Vagina (tissue), 2 donors: ENCODE data around the gene KNOP1. TPM values are rescaled to one million over a fixed set of nuclear protein-coding genes. Genes with fewer than 3 reads are reported as not detected.
"Not testable (repeated sequence)": the region's sequence is repeated elsewhere in the genome, so short reads cannot be mapped to it uniquely, and the experiment has no call there.

Source experiments
- DNase-seq, 2 donors: peaks; one replicate each; pipeline ENCODE4 v3.0.0-alpha.2; 2017; ENCODE audit errors: extremely low spot score in 2 of 2
- H3K27ac ChIP-seq: fragments of 200-600 bp; sonication (generic); one replicate; pipeline ENCODE4 v1.5.1; 2019
- H3K27me3 ChIP-seq: fragments of 200-600 bp; sonication (generic); one replicate; pipeline ENCODE4 v1.5.1; 2019
- H3K36me3 ChIP-seq, 2 donors: fragments of 200-600 bp; sonication (generic); one replicate each; pipeline ENCODE4 v1.5.1; 2017 to 2019
- H3K4me1 ChIP-seq: fragments of 200-600 bp; sonication (generic); one replicate; pipeline ENCODE4 v1.5.1; 2019
- H3K4me3 ChIP-seq, 2 donors: fragments of 200-600 bp; sonication (generic); 1 replicate in 1 of 2; 2 replicates in 1 of 2; pipeline ENCODE4 v1.5.1; 2016 to 2019
- H3K9me3 ChIP-seq: fragments of 200-600 bp; sonication (generic); one replicate; pipeline ENCODE4 v1.5.1; 2019
- POLR2A ChIP-seq, 2 donors: fragments of 450-650 bp; IDR thresholded peaks; one replicate each; pipeline ENCODE4 v1.6.1; 2017; ENCODE audit warnings: antibody characterized with exemption in 2 of 2, mild to moderate bottlenecking in 2 of 2, moderate library complexity in 2 of 2
- POLR2AphosphoS5 ChIP-seq, 2 donors: sonication (generic); formaldehyde crosslinking; IDR thresholded peaks; one replicate each; pipeline ENCODE4 v1.9.0; 2017; ENCODE audit warnings: antibody characterized with exemption in 2 of 2, mild to moderate bottlenecking in 2 of 2, low read depth in 1 of 2; ENCODE audit not compliant: insufficient read depth in 1 of 2
- intact Hi-C: fragments of 100-400 bp; cut with DNase I; formaldehyde crosslinking; loops from one replicate; pipeline ENCODE4 v1.15.1; 2023
- total RNA-seq: library from RNA; depleted of rRNA; stranded (reverse); fragments of >200 nt; gene quantifications from one replicate; pipeline ENCODE4 v1.2.3, GENCODE V29; 2016
- TF ChIP-seq, protein P1 (sequence below), 3 experiments: fragments of 450-650 bp in 2 of 3; fragments of 200-600 bp in 1 of 3; sonication (generic) in 1 of 3; IDR thresholded peaks; one replicate each; pipeline ENCODE4 v1.5.1; 2017 to 2019; ENCODE audit warnings: antibody characterized with exemption in 3 of 3, mild to moderate bottlenecking in 2 of 3, moderate library complexity in 2 of 3

The KNOP1 gene
- total RNA-seq, 1 donor from 2014 or later: 7.9 TPM

DNA sequence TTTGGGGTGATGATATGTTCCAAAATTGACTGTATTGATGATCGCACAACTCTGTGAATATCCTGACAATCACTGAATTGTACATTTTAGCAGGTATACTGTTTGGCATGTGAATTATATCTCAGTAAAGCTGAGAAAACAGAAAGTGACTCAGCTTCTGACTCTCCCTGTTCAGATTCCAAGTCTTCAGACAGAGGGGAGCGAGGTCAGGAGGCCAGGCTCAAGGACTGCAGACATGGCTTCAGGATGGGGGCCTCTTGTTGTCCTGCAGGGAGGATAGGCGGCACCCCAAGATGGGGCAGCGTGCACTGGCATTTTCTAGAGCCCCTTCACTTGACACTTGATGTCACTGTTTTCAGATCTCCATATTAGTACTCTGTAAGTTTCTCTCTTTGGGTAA, 45.6 kb downstream of the KNOP1 start:
- Histone ChIP-seq H3K9me3 (no peaks in the 10 kb centered on the region), H3K4me1 (no peaks in the 10 kb centered on the region), H3K36me3 (peaks cover 0 to 23% of the 10 kb centered on the region in 2 donors), H3K4me3 (no peak overlapping the region), H3K27me3 (no peaks in the 10 kb centered on the region), H3K27ac (no peak overlapping the region)
- DNase-seq: no peak
- TF ChIP-seq POLR2AphosphoS5 (IDR thresholded peaks at IDR 0.05; ENCODE audit: insufficient read depth in 1 of 2, low read depth in 1 of 2) (no peak), POLR2A (IDR thresholded peaks at IDR 0.05) (no peak)
- TF ChIP-seq, protein P1, sequence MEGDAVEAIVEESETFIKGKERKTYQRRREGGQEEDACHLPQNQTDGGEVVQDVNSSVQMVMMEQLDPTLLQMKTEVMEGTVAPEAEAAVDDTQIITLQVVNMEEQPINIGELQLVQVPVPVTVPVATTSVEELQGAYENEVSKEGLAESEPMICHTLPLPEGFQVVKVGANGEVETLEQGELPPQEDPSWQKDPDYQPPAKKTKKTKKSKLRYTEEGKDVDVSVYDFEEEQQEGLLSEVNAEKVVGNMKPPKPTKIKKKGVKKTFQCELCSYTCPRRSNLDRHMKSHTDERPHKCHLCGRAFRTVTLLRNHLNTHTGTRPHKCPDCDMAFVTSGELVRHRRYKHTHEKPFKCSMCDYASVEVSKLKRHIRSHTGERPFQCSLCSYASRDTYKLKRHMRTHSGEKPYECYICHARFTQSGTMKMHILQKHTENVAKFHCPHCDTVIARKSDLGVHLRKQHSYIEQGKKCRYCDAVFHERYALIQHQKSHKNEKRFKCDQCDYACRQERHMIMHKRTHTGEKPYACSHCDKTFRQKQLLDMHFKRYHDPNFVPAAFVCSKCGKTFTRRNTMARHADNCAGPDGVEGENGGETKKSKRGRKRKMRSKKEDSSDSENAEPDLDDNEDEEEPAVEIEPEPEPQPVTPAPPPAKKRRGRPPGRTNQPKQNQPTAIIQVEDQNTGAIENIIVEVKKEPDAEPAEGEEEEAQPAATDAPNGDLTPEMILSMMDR (IDR thresholded peaks at IDR 0.05): no peak
- intact Hi-C loops: no loop called here

GRCh38 chr16:19666477-19666876, 51.5 kb downstream of the KNOP1 start:
- Histone ChIP-seq H3K36me3 (peaks cover 0 to 26% of the 10 kb centered on the region in 2 donors), H3K4me3 (no peak overlapping the region), H3K27ac (no peak overlapping the region), H3K27me3 (no peaks in the 10 kb centered on the region), H3K4me1 (no peaks in the 10 kb centered on the region), H3K9me3 (no peaks in the 10 kb centered on the region)
- TF ChIP-seq POLR2A (IDR thresholded peaks at IDR 0.05): no peak
- peak in 1 of 2 donors; percentile 17 for TF ChIP-seq POLR2AphosphoS5 (IDR thresholded peaks at IDR 0.05; ENCODE audit: insufficient read depth in 1 of 2, low read depth in 1 of 2)
- TF ChIP-seq, protein P1 (IDR thresholded peaks at IDR 0.05): no peak
- intact Hi-C loops: no loop called here
- no peak for DNase-seq

- H3K4me3 ChIP-seq, H3K27me3 ChIP-seq, intact Hi-C loops, H3K27ac ChIP-seq, H3K9me3 ChIP-seq, DNase-seq, H3K4me1 ChIP-seq: not testable (repeated sequence)
- peaks cover 0 to 24% of the 10 kb centered on the region in 2 donors for H3K36me3 ChIP-seq
Observed at GRCh38 chr16:19665313-19665712, 52.7 kb downstream of the KNOP1 start.

DNA sequence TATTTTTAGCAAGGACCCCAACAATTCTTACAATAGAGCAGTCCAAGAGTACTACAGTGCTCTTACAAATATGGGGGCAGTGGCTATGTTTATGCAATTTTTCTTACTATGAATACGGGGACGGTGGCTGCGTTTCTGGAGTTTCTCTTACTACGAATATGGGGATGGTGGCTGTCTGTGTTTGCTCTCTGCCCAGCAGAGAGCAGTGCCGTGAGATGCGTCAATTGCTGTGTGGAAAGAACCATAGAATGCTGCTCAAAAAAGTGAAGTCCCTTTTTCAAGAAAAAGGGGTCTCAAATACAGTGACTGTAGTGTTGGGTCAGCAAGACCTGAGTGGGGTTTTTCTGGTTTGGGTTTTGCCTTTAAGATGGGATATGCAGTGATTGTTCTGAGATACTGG, 53.9 kb downstream of the KNOP1 start:
- TF ChIP-seq POLR2AphosphoS5 (IDR thresholded peaks at IDR 0.05; ENCODE audit: insufficient read depth in 1 of 2, low read depth in 1 of 2) (no peak), POLR2A (IDR thresholded peaks at IDR 0.05) (no peak)
- TF ChIP-seq, protein P1 (IDR thresholded peaks at IDR 0.05): no peak
- Histone ChIP-seq H3K9me3 (no peaks in the 10 kb centered on the region), H3K36me3 (peaks cover 0 to 13% of the 10 kb centered on the region in 2 donors), H3K27ac (no peak overlapping the region), H3K4me1 (no peaks in the 10 kb centered on the region), H3K4me3 (no peak overlapping the region), H3K27me3 (no peaks in the 10 kb centered on the region)
- DNase-seq: no peak
- intact Hi-C loops: no loop called here

DNA sequence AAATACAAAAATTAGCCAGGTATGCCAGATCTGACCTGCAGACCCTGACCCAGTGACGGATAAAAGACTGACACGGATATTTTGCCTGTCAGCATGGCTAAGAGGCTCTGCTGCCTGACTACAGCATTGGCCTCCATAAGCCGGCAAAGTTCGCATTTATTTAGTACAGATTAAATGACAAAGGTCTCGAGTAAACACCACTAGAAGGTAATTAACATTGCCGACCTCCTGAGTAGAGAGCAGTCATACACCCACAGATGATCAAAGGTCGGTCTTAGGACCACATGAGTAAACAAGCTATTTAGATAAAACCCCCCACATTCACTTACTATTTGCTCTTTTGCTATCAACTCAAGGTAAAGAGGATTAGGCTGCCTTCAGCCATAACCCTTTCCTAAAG, 55.7 kb downstream of the KNOP1 start:
- intact Hi-C loops: no loop called here
- Histone ChIP-seq H3K36me3 (peaks cover 0 to 4% of the 10 kb centered on the region in 2 donors), H3K27me3 (no peaks in the 10 kb centered on the region), H3K4me1 (no peaks in the 10 kb centered on the region), H3K9me3 (no peaks in the 10 kb centered on the region), H3K27ac (no peak overlapping the region), H3K4me3 (no peak overlapping the region)
- no peak for DNase-seq
- TF ChIP-seq POLR2A (IDR thresholded peaks at IDR 0.05) (no peak), POLR2AphosphoS5 (IDR thresholded peaks at IDR 0.05; ENCODE audit: insufficient read depth in 1 of 2, low read depth in 1 of 2) (no peak)
- TF ChIP-seq, protein P1 (IDR thresholded peaks at IDR 0.05): no peak

DNA sequence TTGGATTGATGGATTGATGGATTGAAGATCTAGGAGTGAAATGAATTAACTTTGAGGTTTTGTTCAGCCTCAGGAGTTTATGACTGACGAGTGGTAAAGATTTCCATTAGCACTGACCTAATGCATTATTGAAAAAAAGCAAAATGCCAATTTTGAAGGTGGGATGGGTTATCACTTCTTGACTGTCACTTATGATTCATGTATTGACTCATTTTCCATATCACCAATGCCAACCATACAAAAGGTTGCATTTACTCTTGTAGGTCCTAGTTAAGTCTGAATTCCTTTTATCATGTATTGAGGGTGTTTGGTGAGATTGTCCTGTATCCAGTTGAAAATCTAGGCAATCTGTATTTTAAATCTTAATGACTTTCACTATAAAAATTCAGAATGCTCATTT, 57.6 kb downstream of the KNOP1 start:
- H3K4me1 ChIP-seq: no peaks in the 10 kb centered on the region
- DNase-seq: no peak
- peaks cover 0 to 4% of the 10 kb centered on the region in 2 donors for H3K36me3 ChIP-seq
- TF ChIP-seq, protein P1 (IDR thresholded peaks at IDR 0.05): no peak
- TF ChIP-seq POLR2AphosphoS5 (IDR thresholded peaks at IDR 0.05; ENCODE audit: insufficient read depth in 1 of 2, low read depth in 1 of 2): no peak
- no peak for TF ChIP-seq POLR2A (IDR thresholded peaks at IDR 0.05)
- no peak overlapping the region for H3K27ac ChIP-seq
- H3K27me3 ChIP-seq: no peaks in the 10 kb centered on the region
- no peaks in the 10 kb centered on the region for H3K9me3 ChIP-seq
- no peak overlapping the region for H3K4me3 ChIP-seq
- intact Hi-C loops: no loop called here
